HG03565 (cell line): Measurements from ENCODE around the gene DSG2.
"Not testable (repeated sequence)": the region's sequence is repeated elsewhere in the genome, so short reads cannot be mapped to it uniquely, and the experiment has no call there.

ENCODE experiments used
- ATAC-seq: cut with Tn5 transposase; IDR thresholded peaks from one replicate; pipeline ENCODE4 v1.9.1; 2021; ENCODE audit warnings: mild to moderate bottlenecking, moderate library complexity; ENCODE audit not compliant: unreplicated experiment

DSG2 gene

DNA sequence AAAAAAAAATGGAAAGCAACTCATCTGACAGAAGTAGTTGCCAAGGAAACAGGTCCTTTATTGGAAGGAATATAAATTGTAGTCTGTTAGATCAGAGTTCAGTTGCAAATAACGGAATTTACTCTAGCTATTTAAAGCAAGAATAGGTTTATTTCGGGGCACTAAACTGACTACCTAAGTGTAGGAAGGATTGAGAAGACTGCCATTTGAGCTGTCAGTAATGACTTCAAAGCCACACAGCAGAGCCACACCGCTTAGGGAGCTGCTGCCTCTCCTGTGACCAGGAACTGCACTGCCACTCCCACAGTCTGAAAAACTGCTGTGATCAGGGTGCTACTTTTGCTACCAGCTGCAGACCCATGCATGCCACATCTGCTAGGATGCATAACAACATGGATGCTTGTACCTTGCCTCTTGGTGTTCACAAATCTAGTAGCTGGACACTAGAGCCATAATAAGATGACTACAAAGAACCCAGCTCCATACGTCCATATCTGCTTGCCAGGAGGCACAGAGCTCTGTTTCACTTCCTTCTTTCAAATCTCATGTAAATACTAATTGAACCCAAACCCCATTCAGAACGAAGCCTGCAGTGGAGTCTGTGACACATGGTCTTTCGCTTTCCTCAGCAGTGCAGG is 2.2 kb downstream of the DSG2 start:
- peak; percentile 92 for ATAC-seq

DNA sequence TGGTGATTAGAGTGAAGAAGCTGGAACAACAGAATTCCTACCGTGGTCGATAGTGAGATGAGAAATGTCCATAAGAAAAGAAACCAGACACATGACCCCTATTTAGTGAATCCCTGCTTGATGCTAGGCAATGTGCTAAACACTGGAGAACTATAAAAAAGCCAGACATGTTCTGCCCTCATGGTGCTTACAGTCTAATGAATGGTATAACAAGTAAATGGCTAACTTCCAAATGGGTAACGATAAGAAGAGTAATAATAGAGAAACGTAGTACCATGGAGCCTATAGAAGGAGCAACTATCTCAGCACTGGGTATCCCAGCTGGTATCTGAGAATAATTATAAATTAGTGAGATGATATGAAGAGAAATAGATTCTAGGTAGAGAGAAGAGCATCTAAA is 5.0 kb downstream of the DSG2 start:
- ATAC-seq, result no peak

DNA sequence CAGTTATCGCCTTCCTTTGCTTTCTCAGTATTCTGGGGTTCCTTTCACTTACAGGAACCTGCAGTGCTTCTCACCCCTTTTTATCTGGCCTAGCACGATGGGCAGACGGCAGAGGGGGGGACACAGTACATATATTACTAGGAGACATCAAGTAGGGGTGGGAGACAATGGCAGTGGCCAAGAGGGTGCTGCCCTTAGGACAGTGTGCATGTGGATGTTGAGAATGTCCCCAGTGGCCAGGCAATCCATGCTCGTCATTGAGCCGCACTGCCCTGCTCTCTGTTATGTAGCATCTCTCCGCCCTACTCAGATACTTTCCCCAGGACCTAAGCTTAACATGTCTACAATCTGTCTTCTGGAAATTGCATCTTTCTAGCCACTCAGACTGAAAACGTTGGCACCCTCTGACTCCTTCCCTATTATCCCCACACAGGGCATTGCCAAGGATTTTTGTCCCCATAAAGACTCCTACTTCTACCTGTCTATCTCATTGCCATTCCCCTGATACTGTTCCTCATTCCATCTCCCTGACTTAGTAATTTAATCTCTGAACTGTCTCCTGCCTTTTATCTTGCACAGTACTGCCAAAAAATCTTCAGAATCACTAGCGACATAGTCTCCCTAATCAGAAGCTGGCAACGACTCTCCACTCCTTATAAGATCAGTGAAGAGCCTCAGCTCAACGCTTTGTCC is 6.6 kb downstream of the DSG2 start:
- ATAC-seq, result no peak

GRCh38 chr18:31505156-31505555 is 7.2 kb downstream of the DSG2 start:
- no peak for ATAC-seq

DNA sequence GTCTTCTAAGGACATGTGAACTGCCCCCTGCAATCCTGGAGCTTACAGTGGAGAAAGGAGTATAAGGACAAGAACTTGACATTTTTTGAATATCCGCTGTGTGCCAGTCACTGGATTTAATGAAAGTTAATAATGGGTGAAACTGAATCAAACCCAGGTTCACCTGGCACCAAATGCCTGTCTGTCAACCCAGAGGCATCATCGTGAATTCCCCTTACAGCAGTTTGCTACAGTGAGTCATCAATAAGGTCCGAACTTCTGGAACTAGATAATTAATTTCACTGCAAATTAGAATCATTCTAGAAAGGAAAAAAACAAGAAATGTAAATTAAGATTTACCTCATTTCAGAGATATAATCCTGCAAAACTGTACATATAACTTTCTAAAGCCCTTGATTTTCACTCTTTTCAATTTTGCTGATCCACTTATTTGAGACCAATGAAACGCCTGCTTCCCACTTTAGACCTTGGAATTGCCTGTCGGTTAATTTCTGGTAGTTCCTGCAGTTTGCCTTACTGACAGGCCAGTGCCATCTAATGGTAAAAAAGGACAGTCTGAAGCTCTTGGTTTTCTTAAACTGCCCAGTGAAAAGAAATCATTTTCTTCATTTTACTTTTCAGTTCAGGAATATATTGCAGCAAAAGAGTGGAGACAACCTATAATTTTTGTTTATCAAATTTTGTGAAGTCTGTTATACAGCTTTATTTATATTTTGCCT is 8.2 kb downstream of the DSG2 start:
- no peak for ATAC-seq

DNA sequence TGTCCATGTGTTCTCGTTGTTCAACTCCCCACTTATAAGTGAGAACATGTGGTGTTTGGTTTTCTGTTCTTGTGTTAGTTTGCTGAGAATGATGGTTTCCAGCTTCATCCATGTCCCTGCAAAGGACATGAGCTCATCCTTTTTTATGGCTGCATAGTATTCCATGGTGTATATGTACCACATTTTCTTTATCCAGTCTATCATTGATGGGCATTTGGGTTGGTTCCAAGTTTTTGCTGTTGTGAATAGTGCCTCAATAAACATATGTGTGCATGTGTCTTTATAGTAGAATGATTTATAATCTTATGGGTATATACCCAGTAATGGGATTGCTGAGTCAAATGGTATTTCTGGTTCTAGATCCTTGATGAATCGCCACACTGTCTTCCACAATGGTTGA is 9.1 kb downstream of the DSG2 start:
- not testable (repeated sequence) for ATAC-seq

GRCh38 chr18:31508781-31509180 is 10.8 kb downstream of the DSG2 start:
- no peak for ATAC-seq

- no peak for ATAC-seq
Observed at GRCh38 chr18:31509571-31509970, 11.6 kb downstream of the DSG2 start.

DNA sequence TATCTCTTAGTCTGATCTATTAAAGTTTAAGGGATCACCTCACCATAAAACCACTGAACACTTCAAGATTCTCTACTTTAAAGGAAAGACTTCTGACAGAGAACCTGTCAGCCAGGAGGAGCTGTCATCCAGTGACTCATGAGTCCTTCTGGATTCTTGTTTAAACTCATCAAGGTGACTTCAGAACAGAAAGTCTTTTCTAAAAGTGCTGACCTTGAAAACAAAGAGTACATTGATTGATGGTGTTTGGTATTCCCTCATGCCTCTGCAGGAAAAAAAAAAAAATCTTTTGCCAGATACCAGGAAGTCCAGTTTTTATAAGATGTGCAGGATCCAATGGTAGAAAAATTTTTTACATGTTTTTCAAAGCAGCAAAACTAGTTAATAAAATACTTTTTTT is 12.3 kb downstream of the DSG2 start:
- ATAC-seq, result no peak

- ATAC-seq, result no peak
Observed at GRCh38 chr18:31511098-31511497, 13.1 kb downstream of the DSG2 start.

GRCh38 chr18:31512203-31512764 is 14.3 kb downstream of the DSG2 start:
- ATAC-seq, result no peak

DNA sequence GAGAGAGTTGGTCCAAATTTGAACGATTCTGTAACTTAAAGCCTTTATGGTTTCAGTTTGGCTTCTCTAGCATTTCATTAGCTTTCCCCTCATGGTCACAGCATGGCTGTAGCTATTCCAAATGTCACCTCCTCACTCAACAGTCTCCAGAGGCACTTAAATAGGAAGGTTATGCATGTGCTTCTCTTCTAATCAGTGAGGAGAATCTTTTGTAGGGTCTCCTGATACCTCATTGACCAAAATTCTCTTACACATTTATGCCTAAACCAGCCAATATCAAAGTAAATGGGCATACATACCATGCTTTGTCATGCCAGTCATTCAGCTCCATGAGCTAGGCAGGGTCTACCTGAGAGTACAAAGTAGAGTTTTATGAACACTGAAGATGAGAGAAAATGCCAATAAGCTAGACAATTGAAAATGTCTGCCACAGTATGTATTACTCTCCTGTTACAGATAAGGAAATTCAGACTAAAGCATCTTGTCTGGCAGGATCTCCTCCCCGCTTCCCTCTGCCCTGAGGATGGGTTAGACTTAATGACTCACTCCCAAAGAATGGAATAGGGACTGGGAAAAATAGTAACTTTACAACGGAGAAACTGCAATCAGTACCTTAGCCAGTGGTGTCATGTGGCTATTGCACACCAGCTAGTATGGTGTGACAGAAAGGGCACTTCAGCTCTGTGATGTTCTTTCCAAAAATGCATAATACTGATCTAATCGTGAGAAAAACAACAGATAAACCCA is 15.4 kb downstream of the DSG2 start:
- ATAC-seq, result no peak

DNA sequence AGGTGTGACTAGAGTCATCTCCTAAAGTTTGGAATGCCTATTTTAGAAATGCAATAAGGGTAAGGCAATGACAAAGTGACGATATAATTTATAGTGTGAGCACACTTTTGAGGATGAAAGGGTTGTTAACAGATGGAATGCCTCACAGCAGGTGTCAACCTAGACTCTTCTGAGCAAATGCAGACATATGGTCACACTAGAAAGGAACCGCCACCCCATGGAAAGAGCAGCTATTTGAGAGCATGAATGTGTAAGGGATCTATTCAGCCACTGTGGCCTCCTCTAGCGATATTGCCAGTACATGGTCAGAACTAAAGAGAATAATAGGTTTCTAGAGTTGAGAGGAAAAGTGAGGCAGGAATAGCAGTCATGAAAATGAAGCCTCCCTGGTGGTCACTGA is 18.5 kb downstream of the DSG2 start:
- no peak for ATAC-seq

DNA sequence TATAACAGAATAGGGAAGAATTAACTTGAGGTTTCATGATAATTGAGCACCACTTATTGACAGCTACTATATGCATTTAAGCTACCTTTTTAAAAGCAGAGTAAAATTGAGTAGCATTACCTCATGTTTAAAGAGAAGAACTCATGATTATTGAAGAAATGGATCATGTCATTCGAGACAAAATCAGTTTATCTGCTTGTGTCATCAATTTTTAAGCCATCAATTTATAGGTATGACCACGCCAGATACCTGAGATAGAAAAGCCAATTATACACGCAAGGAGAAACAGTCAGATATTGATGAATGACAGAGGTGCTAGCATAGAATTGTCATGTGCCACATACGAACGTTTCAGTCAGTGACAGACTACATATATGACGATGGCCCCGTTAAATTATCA is 28.4 kb downstream of the DSG2 start:
- ATAC-seq, result no peak

DNA sequence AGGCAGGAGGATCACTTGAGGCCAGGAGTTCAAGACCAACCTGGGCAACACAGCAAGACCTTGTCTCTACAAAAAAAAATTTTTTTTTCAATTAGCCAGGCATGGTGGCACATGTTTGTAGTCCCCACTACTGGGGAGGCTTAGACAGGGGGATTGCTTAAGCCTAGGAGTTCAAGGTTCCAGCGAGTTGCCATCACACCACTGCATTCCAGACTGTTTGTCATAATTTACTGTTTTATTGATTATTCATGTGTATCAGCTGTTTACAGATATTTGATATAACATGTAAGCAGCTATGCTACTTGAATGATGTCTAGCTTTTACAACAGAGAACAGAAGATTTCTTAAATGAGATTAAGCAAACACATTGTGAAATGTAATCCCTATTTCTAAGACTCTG is 35.3 kb downstream of the DSG2 start:
- no peak for ATAC-seq

GRCh38 chr18:31538837-31539236 is 40.9 kb downstream of the DSG2 start:
- no peak for ATAC-seq

- ATAC-seq, result no peak
Observed at GRCh38 chr18:31546476-31546875, 48.5 kb downstream of the DSG2 start.

DNA sequence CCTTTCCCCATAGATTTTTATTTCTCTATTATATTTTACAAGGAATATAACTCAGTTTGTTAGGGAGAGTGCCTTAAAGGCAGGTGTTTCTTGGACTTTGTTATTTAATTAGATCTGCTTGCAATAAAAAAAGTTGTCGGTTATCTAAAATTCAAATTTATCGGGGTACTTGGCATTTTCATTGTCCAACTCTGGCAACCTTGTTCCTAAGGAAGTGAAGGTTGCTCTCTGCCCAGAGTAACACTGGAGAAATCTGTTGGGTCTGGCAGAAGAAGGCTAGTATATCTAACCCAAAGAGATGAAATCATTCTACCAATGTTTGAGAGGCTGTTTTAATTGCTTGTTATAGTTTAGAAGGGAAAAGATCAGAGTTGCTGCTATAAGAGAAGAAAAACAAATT is 50.9 kb downstream of the DSG2 start:
- no peak for ATAC-seq

GRCh38 chr18:31549416-31549815 is 51.4 kb downstream of the DSG2 start:
- no peak for ATAC-seq

DNA sequence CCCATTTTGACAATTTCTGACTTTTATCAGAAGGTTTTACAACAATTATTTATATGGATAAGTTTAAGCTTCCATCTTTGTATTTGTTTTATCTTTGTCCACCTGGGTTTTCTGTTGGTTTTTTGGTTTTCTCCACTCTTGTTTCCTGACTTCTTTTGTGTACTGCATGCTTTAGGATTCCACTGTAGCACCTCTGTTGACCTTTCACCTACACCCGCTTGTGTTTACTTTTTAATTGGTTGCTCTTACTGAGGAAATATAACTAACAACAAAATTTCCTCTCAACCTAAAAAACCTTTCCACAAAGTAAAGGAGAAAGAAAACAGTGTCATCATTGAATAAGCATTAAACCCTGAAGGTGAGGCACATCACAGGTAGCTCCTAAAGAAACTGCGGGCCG is 53.9 kb downstream of the DSG2 start:
- ATAC-seq, result no peak

DNA sequence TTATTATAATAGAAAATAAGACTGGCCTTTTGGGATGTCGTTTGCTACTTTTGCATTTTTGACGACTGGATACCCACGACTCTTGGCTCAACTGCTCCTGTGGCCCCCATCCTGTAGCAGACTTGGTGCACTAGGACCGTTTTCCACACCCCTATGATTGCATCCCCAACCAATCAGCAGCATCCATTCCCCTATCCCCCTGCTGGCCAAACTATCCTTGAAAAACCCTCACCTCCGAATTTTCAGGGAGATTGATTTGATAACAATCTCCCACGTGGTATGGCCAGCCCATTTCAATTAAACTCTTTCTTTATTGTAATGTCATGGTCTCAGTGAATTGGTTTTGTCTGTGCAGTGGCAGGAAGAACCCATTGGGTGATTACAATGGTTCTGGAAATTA is 55.8 kb downstream of the DSG2 start:
- no peak for ATAC-seq
